ENCODE measurements around the gene WDPCP.

DNA sequence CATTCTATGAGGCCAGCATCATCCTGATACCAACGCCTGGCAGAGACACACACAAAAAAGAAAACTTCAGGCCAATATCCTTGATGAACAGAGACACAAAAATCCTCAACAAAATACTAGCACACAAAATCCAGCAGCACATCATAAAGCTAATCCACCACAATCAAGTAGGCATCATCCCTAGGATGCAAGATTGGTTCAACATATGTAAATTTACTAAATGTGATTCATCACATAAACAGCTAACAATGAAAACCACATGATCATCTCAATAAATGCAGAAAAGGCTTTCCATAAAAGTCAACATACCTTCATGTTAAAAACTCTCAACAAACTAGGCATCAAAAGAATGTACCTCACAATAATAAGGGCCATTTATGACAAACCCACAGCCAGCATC lies 65.3 kb downstream of the WDPCP start:
- TF ChIP-seq, protein P1, sequence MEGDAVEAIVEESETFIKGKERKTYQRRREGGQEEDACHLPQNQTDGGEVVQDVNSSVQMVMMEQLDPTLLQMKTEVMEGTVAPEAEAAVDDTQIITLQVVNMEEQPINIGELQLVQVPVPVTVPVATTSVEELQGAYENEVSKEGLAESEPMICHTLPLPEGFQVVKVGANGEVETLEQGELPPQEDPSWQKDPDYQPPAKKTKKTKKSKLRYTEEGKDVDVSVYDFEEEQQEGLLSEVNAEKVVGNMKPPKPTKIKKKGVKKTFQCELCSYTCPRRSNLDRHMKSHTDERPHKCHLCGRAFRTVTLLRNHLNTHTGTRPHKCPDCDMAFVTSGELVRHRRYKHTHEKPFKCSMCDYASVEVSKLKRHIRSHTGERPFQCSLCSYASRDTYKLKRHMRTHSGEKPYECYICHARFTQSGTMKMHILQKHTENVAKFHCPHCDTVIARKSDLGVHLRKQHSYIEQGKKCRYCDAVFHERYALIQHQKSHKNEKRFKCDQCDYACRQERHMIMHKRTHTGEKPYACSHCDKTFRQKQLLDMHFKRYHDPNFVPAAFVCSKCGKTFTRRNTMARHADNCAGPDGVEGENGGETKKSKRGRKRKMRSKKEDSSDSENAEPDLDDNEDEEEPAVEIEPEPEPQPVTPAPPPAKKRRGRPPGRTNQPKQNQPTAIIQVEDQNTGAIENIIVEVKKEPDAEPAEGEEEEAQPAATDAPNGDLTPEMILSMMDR (IDR thresholded peaks at IDR 0.05 in 4 of 5, conservative IDR thresholded peaks at IDR 0.05 in 1 of 5) = no peak
- TF ChIP-seq POLR2A (IDR thresholded peaks at IDR 0.05) = no peak

Data from gastrocnemius medialis (tissue), 4 donors.